ENCODE results near the gene MGLL.

- no peak for TF ChIP-seq CTCF (IDR thresholded peaks at IDR 0.05 in 2 of 3, conservative IDR thresholded peaks at IDR 0.05 in 1 of 3; ENCODE audit: insufficient read depth in 2 of 3, low read depth in 1 of 3, low read length in 3 of 3)
- TF ChIP-seq POLR2G (IDR thresholded peaks at IDR 0.05; ENCODE audit: low read depth, low read length): no peak
Observed at GRCh38 chr3:127665586-127665985, 156.7 kb downstream of the MGLL start.
